ENCODE data around the gene MRPL58. TPM values are rescaled to one million over a fixed set of nuclear protein-coding genes. Genes with fewer than 3 reads are reported as not detected.

MRPL58 gene
- total and polyA plus RNA-seq, 2 experiments from 2014 or later: 38.0 to 66.7 TPM

DNA sequence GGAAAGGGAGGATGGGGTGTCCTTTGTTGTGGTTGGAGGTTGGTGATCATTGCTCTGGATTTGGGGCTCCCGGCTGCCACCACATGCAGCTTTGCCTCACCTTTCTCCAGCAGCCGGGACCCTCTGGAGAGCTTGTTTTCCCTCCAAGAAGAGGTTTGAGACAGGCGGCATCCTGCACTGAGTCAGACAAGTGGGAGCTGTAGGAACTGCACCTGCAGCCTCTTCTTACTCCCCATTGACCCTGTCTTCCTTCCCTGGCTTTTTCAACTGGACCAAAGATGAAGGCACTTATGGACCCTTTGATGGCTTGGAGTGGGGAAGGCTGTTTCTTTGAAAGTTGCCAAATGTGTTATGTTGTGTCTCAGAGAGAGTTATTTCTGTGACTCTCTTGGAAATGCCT lies 51.2 kb downstream of the MRPL58 start (continued):
- TF ChIP-seq, protein P1, sequence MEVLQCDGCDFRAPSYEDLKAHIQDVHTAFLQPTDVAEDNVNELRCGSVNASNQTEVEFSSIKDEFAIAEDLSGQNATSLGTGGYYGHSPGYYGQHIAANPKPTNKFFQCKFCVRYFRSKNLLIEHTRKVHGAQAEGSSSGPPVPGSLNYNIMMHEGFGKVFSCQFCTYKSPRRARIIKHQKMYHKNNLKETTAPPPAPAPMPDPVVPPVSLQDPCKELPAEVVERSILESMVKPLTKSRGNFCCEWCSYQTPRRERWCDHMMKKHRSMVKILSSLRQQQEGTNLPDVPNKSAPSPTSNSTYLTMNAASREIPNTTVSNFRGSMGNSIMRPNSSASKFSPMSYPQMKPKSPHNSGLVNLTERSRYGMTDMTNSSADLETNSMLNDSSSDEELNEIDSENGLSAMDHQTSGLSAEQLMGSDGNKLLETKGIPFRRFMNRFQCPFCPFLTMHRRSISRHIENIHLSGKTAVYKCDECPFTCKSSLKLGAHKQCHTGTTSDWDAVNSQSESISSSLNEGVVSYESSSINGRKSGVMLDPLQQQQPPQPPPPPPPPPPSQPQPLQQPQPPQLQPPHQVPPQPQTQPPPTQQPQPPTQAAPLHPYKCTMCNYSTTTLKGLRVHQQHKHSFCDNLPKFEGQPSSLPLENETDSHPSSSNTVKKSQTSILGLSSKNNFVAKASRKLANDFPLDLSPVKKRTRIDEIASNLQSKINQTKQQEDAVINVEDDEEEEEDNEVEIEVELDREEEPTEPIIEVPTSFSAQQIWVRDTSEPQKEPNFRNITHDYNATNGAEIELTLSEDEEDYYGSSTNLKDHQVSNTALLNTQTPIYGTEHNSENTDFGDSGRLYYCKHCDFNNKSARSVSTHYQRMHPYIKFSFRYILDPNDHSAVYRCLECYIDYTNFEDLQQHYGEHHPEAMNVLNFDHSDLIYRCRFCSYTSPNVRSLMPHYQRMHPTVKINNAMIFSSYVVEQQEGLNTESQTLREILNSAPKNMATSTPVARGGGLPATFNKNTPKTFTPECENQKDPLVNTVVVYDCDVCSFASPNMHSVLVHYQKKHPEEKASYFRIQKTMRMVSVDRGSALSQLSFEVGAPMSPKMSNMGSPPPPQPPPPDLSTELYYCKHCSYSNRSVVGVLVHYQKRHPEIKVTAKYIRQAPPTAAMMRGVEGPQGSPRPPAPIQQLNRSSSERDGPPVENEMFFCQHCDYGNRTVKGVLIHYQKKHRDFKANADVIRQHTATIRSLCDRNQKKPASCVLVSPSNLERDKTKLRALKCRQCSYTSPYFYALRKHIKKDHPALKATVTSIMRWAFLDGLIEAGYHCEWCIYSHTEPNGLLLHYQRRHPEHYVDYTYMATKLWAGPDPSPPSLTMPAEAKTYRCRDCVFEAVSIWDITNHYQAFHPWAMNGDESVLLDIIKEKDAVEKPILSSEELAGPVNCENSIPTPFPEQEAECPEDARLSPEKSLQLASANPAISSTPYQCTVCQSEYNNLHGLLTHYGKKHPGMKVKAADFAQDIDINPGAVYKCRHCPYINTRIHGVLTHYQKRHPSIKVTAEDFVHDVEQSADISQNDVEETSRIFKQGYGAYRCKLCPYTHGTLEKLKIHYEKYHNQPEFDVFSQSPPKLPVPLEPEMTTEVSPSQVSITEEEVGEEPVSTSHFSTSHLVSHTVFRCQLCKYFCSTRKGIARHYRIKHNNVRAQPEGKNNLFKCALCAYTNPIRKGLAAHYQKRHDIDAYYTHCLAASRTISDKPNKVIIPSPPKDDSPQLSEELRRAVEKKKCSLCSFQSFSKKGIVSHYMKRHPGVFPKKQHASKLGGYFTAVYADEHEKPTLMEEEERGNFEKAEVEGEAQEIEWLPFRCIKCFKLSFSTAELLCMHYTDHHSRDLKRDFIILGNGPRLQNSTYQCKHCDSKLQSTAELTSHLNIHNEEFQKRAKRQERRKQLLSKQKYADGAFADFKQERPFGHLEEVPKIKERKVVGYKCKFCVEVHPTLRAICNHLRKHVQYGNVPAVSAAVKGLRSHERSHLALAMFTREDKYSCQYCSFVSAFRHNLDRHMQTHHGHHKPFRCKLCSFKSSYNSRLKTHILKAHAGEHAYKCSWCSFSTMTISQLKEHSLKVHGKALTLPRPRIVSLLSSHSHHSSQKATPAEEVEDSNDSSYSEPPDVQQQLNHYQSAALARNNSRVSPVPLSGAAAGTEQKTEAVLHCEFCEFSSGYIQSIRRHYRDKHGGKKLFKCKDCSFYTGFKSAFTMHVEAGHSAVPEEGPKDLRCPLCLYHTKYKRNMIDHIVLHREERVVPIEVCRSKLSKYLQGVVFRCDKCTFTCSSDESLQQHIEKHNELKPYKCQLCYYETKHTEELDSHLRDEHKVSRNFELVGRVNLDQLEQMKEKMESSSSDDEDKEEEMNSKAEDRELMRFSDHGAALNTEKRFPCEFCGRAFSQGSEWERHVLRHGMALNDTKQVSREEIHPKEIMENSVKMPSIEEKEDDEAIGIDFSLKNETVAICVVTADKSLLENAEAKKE (CRISPR knock-in tag; IDR thresholded peaks at IDR 0.05): no peak
- TF ChIP-seq, protein P2, sequence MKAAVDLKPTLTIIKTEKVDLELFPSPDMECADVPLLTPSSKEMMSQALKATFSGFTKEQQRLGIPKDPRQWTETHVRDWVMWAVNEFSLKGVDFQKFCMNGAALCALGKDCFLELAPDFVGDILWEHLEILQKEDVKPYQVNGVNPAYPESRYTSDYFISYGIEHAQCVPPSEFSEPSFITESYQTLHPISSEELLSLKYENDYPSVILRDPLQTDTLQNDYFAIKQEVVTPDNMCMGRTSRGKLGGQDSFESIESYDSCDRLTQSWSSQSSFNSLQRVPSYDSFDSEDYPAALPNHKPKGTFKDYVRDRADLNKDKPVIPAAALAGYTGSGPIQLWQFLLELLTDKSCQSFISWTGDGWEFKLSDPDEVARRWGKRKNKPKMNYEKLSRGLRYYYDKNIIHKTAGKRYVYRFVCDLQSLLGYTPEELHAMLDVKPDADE (IDR thresholded peaks at IDR 0.05): no peak
- no peak for TF ChIP-seq JUNB (IDR thresholded peaks at IDR 0.05; ENCODE audit: unreplicated experiment)
- TF ChIP-seq STAT1 (IDR thresholded peaks at IDR 0.05; ENCODE audit: unreplicated experiment): no peak
- no peak for TF ChIP-seq ZNF331 (CRISPR knock-in tag; IDR thresholded peaks at IDR 0.05; ENCODE audit: low read depth)
- TF ChIP-seq, protein P3, sequence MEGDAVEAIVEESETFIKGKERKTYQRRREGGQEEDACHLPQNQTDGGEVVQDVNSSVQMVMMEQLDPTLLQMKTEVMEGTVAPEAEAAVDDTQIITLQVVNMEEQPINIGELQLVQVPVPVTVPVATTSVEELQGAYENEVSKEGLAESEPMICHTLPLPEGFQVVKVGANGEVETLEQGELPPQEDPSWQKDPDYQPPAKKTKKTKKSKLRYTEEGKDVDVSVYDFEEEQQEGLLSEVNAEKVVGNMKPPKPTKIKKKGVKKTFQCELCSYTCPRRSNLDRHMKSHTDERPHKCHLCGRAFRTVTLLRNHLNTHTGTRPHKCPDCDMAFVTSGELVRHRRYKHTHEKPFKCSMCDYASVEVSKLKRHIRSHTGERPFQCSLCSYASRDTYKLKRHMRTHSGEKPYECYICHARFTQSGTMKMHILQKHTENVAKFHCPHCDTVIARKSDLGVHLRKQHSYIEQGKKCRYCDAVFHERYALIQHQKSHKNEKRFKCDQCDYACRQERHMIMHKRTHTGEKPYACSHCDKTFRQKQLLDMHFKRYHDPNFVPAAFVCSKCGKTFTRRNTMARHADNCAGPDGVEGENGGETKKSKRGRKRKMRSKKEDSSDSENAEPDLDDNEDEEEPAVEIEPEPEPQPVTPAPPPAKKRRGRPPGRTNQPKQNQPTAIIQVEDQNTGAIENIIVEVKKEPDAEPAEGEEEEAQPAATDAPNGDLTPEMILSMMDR (conservative IDR thresholded peaks at IDR 0.05; ENCODE audit: low read depth in 2 of 2): no peak
- no peak for TF ChIP-seq CREB1 (CRISPR knock-in tag; IDR thresholded peaks at IDR 0.05; ENCODE audit: low read depth)
- no peak for TF ChIP-seq EZH2phosphoT487 (IDR thresholded peaks at IDR 0.05; ENCODE audit: unreplicated experiment)
- TF ChIP-seq ZNF114 (CRISPR knock-in tag; IDR thresholded peaks at IDR 0.05): no peak
